GM19351 (cell line): ENCODE results near the gene BNIP1.

Experiments
- ATAC-seq: cut with Tn5 transposase; IDR thresholded peaks from one replicate; pipeline ENCODE4 v1.9.1; 2021; ENCODE audit warnings: mild to moderate bottlenecking, moderate library complexity; ENCODE audit not compliant: unreplicated experiment

Gene BNIP1

DNA sequence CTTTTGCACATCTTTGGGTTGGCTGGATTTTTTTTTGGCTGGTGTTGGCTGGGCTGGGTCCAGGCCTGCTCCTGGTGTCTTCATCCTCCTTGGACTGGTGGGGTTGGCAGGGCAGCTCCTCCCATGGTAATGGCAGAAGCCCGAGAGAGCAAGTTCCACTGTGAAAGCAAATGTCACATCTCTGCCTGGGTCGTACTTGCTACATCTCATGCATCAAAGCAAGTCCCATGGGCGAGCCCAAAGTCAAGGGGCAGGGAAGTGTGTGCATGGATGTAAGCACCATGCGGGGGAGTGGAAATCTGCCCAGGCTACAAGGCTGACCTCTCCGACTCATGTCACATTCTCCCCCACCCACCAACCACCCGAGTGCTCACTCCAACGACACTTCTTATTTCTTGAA lies 64.0 kb downstream of the BNIP1 start:
- no peak for ATAC-seq

DNA sequence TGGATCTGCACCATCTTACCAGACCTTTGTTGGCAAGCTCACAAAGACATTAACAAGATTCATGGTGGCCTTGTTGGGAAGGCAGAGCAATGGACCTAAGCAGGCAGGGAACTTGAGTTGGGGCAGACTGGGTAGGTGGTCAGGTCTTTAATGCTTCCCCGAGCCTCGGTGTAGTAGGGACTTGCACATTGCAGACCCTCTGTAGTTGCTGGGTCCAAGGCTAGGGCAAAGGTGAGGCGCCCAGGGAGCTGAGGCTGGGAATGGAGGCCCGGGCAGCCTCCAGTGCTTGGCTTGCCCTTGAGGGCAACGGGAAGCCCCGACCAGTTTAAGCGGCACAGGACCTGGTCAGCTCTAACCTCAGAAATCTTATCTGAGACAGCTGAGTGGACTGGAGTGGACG lies 66.5 kb downstream of the BNIP1 start:
- ATAC-seq = no peak

DNA sequence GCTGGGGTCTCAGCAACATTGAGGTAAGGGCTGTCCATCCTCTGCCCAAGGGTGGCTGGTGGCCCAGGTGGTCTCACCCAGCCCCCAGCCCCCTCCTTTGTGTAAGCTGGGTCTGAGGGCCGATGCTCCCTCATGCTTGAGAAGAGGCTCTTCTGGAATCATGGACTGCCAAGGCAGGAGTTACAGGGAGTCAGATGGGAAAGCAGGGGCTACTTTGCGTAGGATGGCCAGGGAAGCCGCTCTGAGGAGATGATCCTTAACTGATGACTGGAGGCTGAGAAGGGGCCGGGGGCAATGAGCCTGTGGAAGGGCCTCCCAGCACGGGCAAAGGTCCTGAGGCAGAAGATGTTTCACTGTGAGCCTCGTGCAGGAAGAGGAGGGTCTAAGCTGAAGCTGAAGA lies 67.0 kb downstream of the BNIP1 start:
- ATAC-seq = no peak

DNA sequence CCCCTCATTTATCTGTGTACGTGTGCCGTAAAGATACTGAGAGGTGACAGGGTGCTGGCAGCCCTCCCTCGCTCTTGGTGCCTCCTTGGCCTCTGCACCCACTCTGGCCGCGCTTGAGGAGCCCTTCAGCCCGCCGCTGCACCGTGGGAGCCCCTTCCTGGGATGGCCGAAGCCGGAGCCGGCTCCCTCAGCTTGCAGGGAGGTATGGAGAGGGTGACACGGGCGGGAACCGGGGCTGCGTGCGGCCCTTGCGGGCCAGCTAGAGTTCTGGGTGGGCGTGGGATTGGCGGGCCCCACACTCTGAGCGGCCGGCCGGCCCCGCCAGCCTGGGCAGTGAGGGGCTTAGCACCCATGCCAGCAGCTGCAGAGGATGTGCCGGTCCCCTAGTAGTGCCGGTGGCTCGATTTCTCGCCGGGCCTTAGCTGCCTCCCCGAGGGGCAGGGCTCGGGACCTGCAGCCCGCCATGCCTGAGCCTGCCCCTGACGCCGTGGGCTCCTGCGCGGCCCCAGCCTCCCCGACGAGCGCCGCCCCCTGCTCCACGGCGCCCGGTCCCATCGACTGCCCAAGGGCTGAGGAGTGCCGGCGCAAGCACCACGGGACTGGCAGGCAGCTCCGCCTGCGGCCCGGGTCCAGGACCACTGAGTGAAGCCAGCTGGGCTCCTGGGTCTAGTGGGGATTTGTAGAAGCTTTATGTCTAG lies 69.1 kb downstream of the BNIP1 start:
- no peak for ATAC-seq
